SKM-1 treated with dmso at 0.1 percent for 144 hours (cell line): ENCODE data around the gene MUC20.
"Not testable (repeated sequence)": the region's sequence is repeated elsewhere in the genome, so short reads cannot be mapped to it uniquely, and the experiment has no call there.

Source experiments
- DNase-seq: peaks from one replicate; lab custom pipeline; 2025; ENCODE audit not compliant: unreplicated experiment; lab: John Stamatoyannopoulos, UW

The MUC20 gene

GRCh38 chr3:195770081-195770840 lies 49.5 kb downstream of the MUC20 start:
- DNase-seq: no peak

GRCh38 chr3:195770841-195771645 lies 50.3 kb downstream of the MUC20 start:
- DNase-seq: not testable (repeated sequence)

GRCh38 chr3:195771646-195772300 lies 51.0 kb downstream of the MUC20 start:
- no peak for DNase-seq

GRCh38 chr3:195773956-195774537 lies 53.3 kb downstream of the MUC20 start:
- no peak for DNase-seq

- DNase-seq: peak; percentile 25
Observed at GRCh38 chr3:195774917-195775316, 54.1 kb downstream of the MUC20 start.

GRCh38 chr3:195777975-195778374 lies 57.2 kb downstream of the MUC20 start:
- no peak for DNase-seq

- DNase-seq: not testable (repeated sequence)
Observed at GRCh38 chr3:195781236-195781635, 60.5 kb downstream of the MUC20 start.
